SU-DHL-6 (cell line): ENCODE measurements around the gene BNC2.

Source experiments
- H2AFZ ChIP-seq: fragments of 200-600 bp; sonication (generic); 2 replicates; pipeline ENCODE4 v1.6.1; 2014; ENCODE audit warnings: low read depth, mild to moderate bottlenecking, moderate library complexity, mixed read lengths, antibody characterized with exemption, low read length; ENCODE audit not compliant: severe bottlenecking
- H3F3A ChIP-seq: fragments of 200-600 bp; shearing (Covaris generic); 2 replicates; pipeline ENCODE4 v1.6.0; 2016; ENCODE audit warnings: antibody characterized with exemption, mild to moderate bottlenecking; ENCODE audit not compliant: insufficient read depth
- H3K27ac ChIP-seq: fragments of 200-600 bp; sonication (generic); 2 replicates; pipeline ENCODE4 v1.5.1; 2016; ENCODE audit warnings: low read depth, mild to moderate bottlenecking, low read length, moderate library complexity, mixed read lengths
- H3K27me3 ChIP-seq: fragments of 200-600 bp; sonication (generic), shearing (Covaris generic); 2 replicates; pipeline ENCODE4 v1.6.0; 2014; ENCODE audit warnings: mild to moderate bottlenecking, low read length
- H3K36me3 ChIP-seq: fragments of 200-600 bp; sonication (generic); 2 replicates; pipeline ENCODE4 v1.6.1; 2014; ENCODE audit warnings: mild to moderate bottlenecking, low read length, mixed read lengths
- H3K4me2 ChIP-seq: fragments of 300-600, 200-600 bp; shearing (Covaris generic), sonication (generic); 2 replicates; pipeline ENCODE4 v1.6.0; 2014; ENCODE audit warnings: low read length, low read depth, mild to moderate bottlenecking; ENCODE audit not compliant: poor library complexity, severe bottlenecking
- H3K4me3 ChIP-seq: fragments of 200-600 bp; sonication (generic); 2 replicates; pipeline ENCODE4 v1.5.1; 2014; ENCODE audit warnings: antibody characterized with exemption, low read length, mild to moderate bottlenecking, mixed read lengths; ENCODE audit not compliant: insufficient read depth, poor library complexity, severe bottlenecking
- H3K79me2 ChIP-seq: fragments of 200-600 bp; sonication (generic); 2 replicates; pipeline ENCODE4 v1.6.1; 2014; ENCODE audit warnings: mild to moderate bottlenecking, low read length, moderate library complexity; ENCODE audit not compliant: insufficient read depth
- H3K9ac ChIP-seq: fragments of 200-600 bp; sonication (generic); 2 replicates; pipeline ENCODE4 v1.7.0; 2014; ENCODE audit warnings: mild to moderate bottlenecking, low read length
- H3K9me2 ChIP-seq: fragments of 200-600 bp; sonication (generic); replicated peaks from 2 replicates; pipeline ENCODE4 v1.6.1; 2014; ENCODE audit warnings: low read length; ENCODE audit not compliant: insufficient read depth
- H3K9me3 ChIP-seq: fragments of 200-600 bp; sonication (generic); 2 replicates; pipeline ENCODE4 v1.6.1; 2014; ENCODE audit warnings: low read length, mixed read lengths; ENCODE audit not compliant: insufficient read depth
- H4K20me1 ChIP-seq: fragments of 200-600 bp; sonication (generic); 2 replicates; pipeline ENCODE4 v1.6.1; 2014; ENCODE audit warnings: low read depth, mild to moderate bottlenecking, antibody characterized with exemption, low read length, moderate library complexity, mixed read lengths
- CTCF ChIP-seq: fragments of 200-600 bp; sonication (generic); IDR thresholded peaks from one replicate; pipeline ENCODE4 v1.5.1; 2017; ENCODE audit warnings: antibody characterized with exemption, mild to moderate bottlenecking, low read length, moderate library complexity; ENCODE audit not compliant: insufficient read depth, poor library complexity, severe bottlenecking
- EZH2phosphoT487 ChIP-seq: fragments of 200-600 bp; sonication (generic), shearing (Covaris generic); conservative IDR thresholded peaks from 2 replicates; pipeline ENCODE4 v1.6.1; 2018; ENCODE audit warnings: mild to moderate bottlenecking, antibody characterized with exemption, low read length, moderate library complexity, mixed read lengths

Gene BNC2

DNA sequence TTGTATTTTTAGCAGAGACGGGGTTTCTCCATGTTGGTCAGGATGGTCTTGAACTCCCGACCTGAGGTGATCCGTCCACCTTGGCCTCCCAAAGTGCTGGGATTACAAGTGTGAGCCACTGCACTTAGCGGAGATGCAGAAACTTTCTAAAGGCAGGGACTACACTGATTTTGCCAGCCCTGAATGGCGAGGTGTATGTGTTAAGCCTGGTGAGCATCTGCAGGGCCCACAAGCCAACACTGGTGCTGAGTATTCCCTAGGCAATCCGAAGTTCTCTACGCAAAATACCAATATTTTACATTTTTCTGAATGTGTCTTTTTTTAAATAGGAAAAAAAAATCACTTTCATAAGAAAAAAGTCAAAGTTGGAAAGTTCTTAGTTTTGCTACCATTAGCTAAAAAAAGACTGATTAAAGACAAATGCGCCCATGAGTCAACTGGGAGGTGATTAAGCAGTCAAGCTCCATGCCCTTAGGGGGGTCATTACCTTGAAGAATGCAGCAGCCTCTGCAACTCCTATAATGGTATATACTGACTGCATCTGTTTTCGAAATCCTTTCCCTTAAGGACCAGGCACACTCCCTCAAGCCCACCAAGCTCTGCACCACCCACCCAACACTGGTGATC lies 502.8 kb downstream of the BNC2 start:
- H3K4me2 ChIP-seq = no peak overlapping the region
- H3K27me3 ChIP-seq = no peaks in the 10 kb centered on the region
- no peaks in the 10 kb centered on the region for H3K79me2 ChIP-seq
- H3K4me3 ChIP-seq = no peak overlapping the region
- no peaks in the 10 kb centered on the region for H3K9me3 ChIP-seq
- H3K36me3 ChIP-seq = no peaks in the 10 kb centered on the region
- H3K27ac ChIP-seq = no peak overlapping the region
- H4K20me1 ChIP-seq = no peaks in the 10 kb centered on the region
- no peaks in the 10 kb centered on the region for H3K9me2 ChIP-seq
- no peak for TF ChIP-seq EZH2phosphoT487
- no peak for TF ChIP-seq CTCF
- H3K9ac ChIP-seq = no peak overlapping the region
- no peak overlapping the region for H2AFZ ChIP-seq
- H3F3A ChIP-seq = no peaks in the 10 kb centered on the region

DNA sequence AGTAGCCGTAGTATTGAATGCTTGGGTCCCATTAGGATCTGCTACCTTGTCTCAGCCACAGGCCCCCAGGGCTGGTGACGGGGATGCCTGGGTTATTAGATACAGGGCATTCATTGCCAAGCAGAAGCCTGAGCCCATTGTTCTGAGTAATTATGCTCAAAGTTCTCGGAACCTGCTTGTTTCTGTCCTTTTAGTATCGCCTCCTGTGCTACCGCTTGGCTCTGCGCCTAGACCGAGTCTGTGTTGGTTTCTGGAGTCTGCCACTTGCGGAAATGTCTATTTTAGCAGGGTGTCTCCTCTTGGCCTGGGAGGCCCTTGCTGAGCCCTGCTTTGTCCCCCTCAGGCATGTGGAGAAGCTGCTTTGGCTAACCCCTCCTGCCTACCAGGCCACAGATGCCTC lies 506.1 kb downstream of the BNC2 start:
- Histone ChIP-seq H3K4me2 (no peak overlapping the region), H3K27me3 (no peaks in the 10 kb centered on the region), H3F3A (no peaks in the 10 kb centered on the region), H3K79me2 (no peaks in the 10 kb centered on the region), H4K20me1 (no peaks in the 10 kb centered on the region), H3K36me3 (no peaks in the 10 kb centered on the region), H2AFZ (no peak overlapping the region), H3K4me3 (no peak overlapping the region), H3K9me2 (no peaks in the 10 kb centered on the region), H3K9ac (no peak overlapping the region), H3K9me3 (no peaks in the 10 kb centered on the region), H3K27ac (no peak overlapping the region)
- no peak for TF ChIP-seq CTCF
- TF ChIP-seq EZH2phosphoT487 = no peak

DNA sequence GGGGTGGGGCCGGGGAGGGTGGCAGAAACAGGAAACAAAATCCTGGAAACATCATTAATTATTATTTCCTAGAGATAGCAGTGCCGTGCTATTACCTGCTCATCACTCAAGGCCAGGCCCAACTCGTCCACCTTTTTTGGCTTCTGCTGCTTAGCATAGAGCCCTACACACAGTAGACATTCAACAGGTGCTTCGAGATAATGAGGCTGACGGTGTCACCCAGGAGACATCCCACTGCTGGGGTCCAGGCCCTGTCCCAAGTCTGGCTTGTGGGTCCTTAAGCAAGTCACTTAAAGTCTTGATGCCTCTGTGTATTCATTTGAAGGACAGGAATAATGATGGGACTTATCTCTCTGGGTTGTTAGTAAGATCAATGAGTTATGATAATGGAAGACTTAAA lies 506.6 kb downstream of the BNC2 start:
- Histone ChIP-seq H3K9ac (no peak overlapping the region), H3K27ac (no peak overlapping the region), H4K20me1 (no peaks in the 10 kb centered on the region)

More for the DNA sequence above, 506.6 kb downstream of the BNC2 start:
- Histone ChIP-seq H3K9me3 (no peaks in the 10 kb centered on the region), H3K4me2 (no peak overlapping the region), H3F3A (no peaks in the 10 kb centered on the region), H2AFZ (no peak overlapping the region), H3K79me2 (no peaks in the 10 kb centered on the region), H3K36me3 (no peaks in the 10 kb centered on the region), H3K9me2 (no peaks in the 10 kb centered on the region), H3K4me3 (no peak overlapping the region), H3K27me3 (no peaks in the 10 kb centered on the region)
- no peak for TF ChIP-seq EZH2phosphoT487
- no peak for TF ChIP-seq CTCF
